Activated CD8-positive, alpha-beta memory T cell treated with anti-CD3 and anti-CD28 coated beads for 48 hours (primary cell): ENCODE data around the gene CCR5AS.

Experiments
- DNase-seq, 3 experiments: peaks; one replicate each; pipeline ENCODE4 v3.0.0-alpha.2; 2020; ENCODE audit warnings: low read depth in 2 of 3, low spot score in 2 of 3

Gene CCR5AS

GRCh38 chr3:46380471-46381221 is 26.2 kb downstream of the CCR5AS start:
- DNase-seq, result no peak

GRCh38 chr3:46378426-46378942 is 28.4 kb downstream of the CCR5AS start:
- peak in 2 of 3 experiments; percentile 23 to 41 for DNase-seq

GRCh38 chr3:46375814-46376213 is 31.1 kb downstream of the CCR5AS start:
- no peak for DNase-seq

- no peak for DNase-seq
Observed at GRCh38 chr3:46375218-46375617, 31.6 kb downstream of the CCR5AS start.

GRCh38 chr3:46374755-46375154 is 32.1 kb downstream of the CCR5AS start:
- no peak for DNase-seq

GRCh38 chr3:46372492-46373359 is 34.1 kb downstream of the CCR5AS start:
- no peak for DNase-seq

- DNase-seq, result no peak
Observed at GRCh38 chr3:46371519-46372340, 35.1 kb downstream of the CCR5AS start.

GRCh38 chr3:46370839-46371518 is 35.9 kb downstream of the CCR5AS start, which contains the start of gene CCR5:
Gene CCR5 (plus strand): TSS chr3:46370946. CDS start chr3:46372903, 1,957 bp downstream.
- no peak for DNase-seq

GRCh38 chr3:46369675-46370132 is 37.2 kb downstream of the CCR5AS start:
- DNase-seq, result peak; percentile 28 to 46 (median 40)

- no peak for DNase-seq
Observed at GRCh38 chr3:46369151-46369550, 37.7 kb downstream of the CCR5AS start.

GRCh38 chr3:46368569-46368968 is 38.3 kb downstream of the CCR5AS start:
- peak in 1 of 3 experiments; percentile 24 for DNase-seq

GRCh38 chr3:46367811-46368210 is 39.1 kb downstream of the CCR5AS start:
- DNase-seq, result no peak

- no peak for DNase-seq
Observed at GRCh38 chr3:46365737-46366524, 40.9 kb downstream of the CCR5AS start.

GRCh38 chr3:46365041-46365440 is 41.8 kb downstream of the CCR5AS start:
- DNase-seq, result no peak

GRCh38 chr3:46361408-46362283 is 45.2 kb downstream of the CCR5AS start:
- DNase-seq, result no peak

- no peak for DNase-seq
Observed at GRCh38 chr3:46360907-46361306, 46.0 kb downstream of the CCR5AS start.

- DNase-seq, result no peak
Observed at GRCh38 chr3:46359733-46360493, 47.0 kb downstream of the CCR5AS start.

- no peak for DNase-seq
Observed at GRCh38 chr3:46358466-46358865, 48.4 kb downstream of the CCR5AS start.
